HG02885 (cell line): ENCODE data around the gene ANGPTL7.

Experiments used
- ATAC-seq: cut with Tn5 transposase; IDR thresholded peaks from one replicate; pipeline ENCODE4 v1.9.1; 2021; ENCODE audit warnings: mild to moderate bottlenecking; ENCODE audit not compliant: unreplicated experiment, poor library complexity

Gene ANGPTL7

GRCh38 chr1:11197359-11197758, 8.2 kb downstream of the ANGPTL7 start:
- no peak for ATAC-seq

GRCh38 chr1:11198257-11198656, 9.1 kb downstream of the ANGPTL7 start:
- ATAC-seq = no peak

- no peak for ATAC-seq
These were observed 9.9 kb downstream of the ANGPTL7 start for GRCh38 chr1:11198851-11199594.

GRCh38 chr1:11204396-11205190, 15.4 kb downstream of the ANGPTL7 start:
- no peak for ATAC-seq

GRCh38 chr1:11207898-11208611, 18.9 kb downstream of the ANGPTL7 start:
- ATAC-seq = no peak

GRCh38 chr1:11211461-11211860, 22.3 kb downstream of the ANGPTL7 start:
- ATAC-seq = no peak

GRCh38 chr1:11211925-11212587, 22.9 kb downstream of the ANGPTL7 start:
- ATAC-seq = no peak

- no peak for ATAC-seq
These were observed 25.7 kb downstream of the ANGPTL7 start for GRCh38 chr1:11214698-11215380.

- no peak for ATAC-seq
These were observed 26.3 kb downstream of the ANGPTL7 start for GRCh38 chr1:11215381-11216005.

GRCh38 chr1:11216074-11216473, 26.9 kb downstream of the ANGPTL7 start:
- no peak for ATAC-seq

GRCh38 chr1:11227106-11228077, 38.2 kb downstream of the ANGPTL7 start:
- ATAC-seq = no peak

- no peak for ATAC-seq
These were observed 40.0 kb downstream of the ANGPTL7 start for GRCh38 chr1:11229203-11229602.

GRCh38 chr1:11233208-11233607, 44.1 kb downstream of the ANGPTL7 start:
- ATAC-seq = no peak

- ATAC-seq = no peak
These were observed 48.2 kb downstream of the ANGPTL7 start for GRCh38 chr1:11237356-11237755.

GRCh38 chr1:11238311-11238710, 49.2 kb downstream of the ANGPTL7 start:
- no peak for ATAC-seq

- no peak for ATAC-seq
These were observed 56.1 kb downstream of the ANGPTL7 start for GRCh38 chr1:11245248-11245647.
